Measurements from ENCODE around the gene EEF1AKMT2. TPM values are rescaled to one million over a fixed set of nuclear protein-coding genes. Genes with fewer than 3 reads are reported as not detected.
A peak's percentile ranks its signal among the peaks of the same experiment; 100 is the strongest.

EEF1AKMT2 gene
- total and polyA plus RNA-seq, 9 donors = 19.9 to 29.6 (median 25.0) TPM

DNA sequence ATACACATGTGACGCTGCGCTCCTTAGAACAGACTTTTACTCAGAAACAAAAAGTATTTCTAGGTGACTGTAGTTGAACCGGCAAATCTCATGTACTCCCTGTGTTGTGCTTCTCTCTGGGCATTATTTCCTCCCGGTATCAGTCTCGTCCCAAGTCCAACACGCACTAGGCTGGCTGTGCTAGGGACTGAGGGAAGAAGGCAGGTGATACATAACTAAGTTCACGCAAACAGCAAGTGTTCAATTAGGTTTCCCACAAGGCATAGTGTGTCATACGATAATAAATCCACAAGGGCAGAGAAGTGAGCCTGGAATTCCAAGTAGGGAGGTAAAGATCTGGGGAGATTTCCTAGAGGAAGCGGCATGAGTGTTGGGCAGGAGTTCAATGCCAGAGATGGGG lies 67.9 kb downstream of the EEF1AKMT2 start:
- 77% methylated on average over 4 of the region's 9 CpGs for whole genome bisulfite sequencing (ENCODE audit: insufficient coverage)
- peak overlapping the region; percentile 59 for H3K27ac ChIP-seq (ENCODE audit: low read length)

DNA sequence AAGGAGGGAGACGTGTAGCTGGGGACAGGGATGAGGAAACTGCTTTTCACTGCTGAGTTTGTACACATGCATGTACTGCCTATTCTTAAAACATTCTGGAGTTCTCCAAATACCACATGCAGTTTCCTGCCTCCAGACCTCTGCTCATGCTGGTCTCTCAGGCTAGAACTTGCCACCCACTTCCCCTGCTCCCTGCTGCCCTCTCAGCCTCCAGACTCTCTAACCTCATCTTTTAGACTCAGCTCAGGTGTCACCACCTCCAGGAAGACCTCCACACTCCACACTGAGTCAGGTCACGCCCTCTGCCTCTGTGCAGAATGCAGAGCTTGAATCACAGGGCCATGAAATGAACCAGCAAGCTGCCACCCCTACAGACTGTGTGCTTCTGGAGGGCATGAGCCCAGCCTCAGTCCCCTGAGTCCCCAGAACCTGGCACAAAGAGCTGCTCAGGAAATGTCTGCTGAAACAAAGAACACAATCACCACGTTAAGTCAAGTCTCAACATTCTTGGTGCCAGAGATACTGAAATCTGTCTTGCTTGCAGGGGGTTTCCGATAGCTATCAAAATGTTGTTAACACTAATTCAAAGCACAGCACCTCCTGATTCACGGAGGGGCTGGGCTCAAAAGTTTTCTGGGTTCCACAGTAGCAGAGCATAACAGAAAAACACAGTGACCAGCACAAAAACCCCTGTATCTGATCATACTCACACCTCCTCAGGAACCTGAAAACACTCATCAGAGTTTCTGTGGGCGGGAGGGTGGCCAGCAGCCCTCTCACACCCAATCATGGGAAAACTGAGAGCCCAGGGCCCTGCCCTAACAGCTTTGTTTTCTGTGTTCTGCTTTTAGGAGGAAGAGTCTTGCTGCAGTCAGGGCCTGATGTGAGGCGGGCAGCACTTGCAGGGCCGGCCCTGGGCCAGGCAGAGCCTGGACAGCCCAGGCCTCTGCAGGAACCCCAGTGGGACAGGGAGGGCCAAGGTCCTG lies 68.6 kb downstream of the EEF1AKMT2 start:
- Histone ChIP-seq H3K4me1 (ENCODE audit: control insufficient read depth, insufficient read depth, low read length) (peaks cover 76% of the 10 kb centered on the region), H3K36me3 (ENCODE audit: control insufficient read depth, insufficient read depth, low read length) (peaks cover 10% of the 10 kb centered on the region), H3K9me3 (replicated peaks; ENCODE audit: control insufficient read depth, low read depth, low read length) (no peaks in the 10 kb centered on the region), H3K27ac (ENCODE audit: low read length) (peak overlapping the region; percentile 59), H3K4me3 (ENCODE audit: low read length) (no peak overlapping the region), H3K27me3 (ENCODE audit: control insufficient read depth, insufficient read depth, low read length) (no peaks in the 10 kb centered on the region)
- DNase-seq = no peak
- 49% methylated on average over 3 of the region's 8 CpGs for WGBS (ENCODE audit: insufficient coverage)

More for the DNA sequence above, 67.9 kb downstream of the EEF1AKMT2 start:
- H3K4me1 ChIP-seq (ENCODE audit: control insufficient read depth, insufficient read depth, low read length) = peaks cover 75% of the 10 kb centered on the region
- H3K36me3 ChIP-seq (ENCODE audit: control insufficient read depth, insufficient read depth, low read length) = peaks cover 10% of the 10 kb centered on the region
- DNase-seq = no peak
- H3K27me3 ChIP-seq (ENCODE audit: control insufficient read depth, insufficient read depth, low read length) = no peaks in the 10 kb centered on the region
- H3K4me3 ChIP-seq (ENCODE audit: low read length) = no peak overlapping the region
- no peaks in the 10 kb centered on the region for H3K9me3 ChIP-seq (replicated peaks; ENCODE audit: control insufficient read depth, low read depth, low read length)

DNA sequence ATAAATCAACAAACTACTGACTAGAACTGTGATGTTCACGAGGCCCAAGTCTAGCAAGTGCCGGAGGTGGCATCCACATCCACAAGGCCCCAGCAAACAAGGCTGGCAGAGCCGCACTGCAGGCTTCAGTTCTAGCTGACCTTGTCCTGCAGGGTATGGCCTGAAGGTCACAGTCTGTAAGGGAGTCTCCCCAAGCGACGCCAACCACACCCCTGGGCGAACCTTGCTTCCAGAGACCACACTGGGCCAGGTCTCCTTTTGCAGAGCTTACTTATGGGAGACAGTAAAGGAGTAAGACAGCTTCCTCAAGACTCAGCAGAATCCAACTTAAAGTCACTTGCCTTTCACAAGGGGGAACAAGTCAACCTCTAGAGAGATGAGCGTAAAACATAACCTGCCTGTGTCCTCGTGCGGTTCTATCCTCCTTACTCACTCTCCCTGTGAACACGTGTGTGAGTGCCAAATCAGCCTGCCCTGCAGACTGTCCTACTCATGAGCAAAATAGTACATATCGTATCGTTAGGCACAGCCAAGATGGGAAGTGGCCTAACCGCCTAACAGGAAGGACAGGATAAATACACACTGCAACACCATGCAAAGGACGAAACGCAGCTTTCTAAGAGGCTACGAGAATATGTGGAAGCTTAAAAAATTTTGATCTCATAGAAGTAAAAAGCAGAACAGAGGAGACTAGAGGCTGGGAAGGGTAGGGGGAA lies 70.2 kb downstream of the EEF1AKMT2 start:
- H3K9me3 ChIP-seq (replicated peaks; ENCODE audit: control insufficient read depth, low read depth, low read length) = no peaks in the 10 kb centered on the region
- 70% methylated on average over 5 of the region's 16 CpGs for WGBS (ENCODE audit: insufficient coverage)
- peak; percentile 68 for DNase-seq
- H3K27ac ChIP-seq (ENCODE audit: low read length) = peak overlapping the region; percentile 79
- H3K27me3 ChIP-seq (ENCODE audit: control insufficient read depth, insufficient read depth, low read length) = no peaks in the 10 kb centered on the region
- peaks cover 81% of the 10 kb centered on the region for H3K4me1 ChIP-seq (ENCODE audit: control insufficient read depth, insufficient read depth, low read length)
- peaks cover 14% of the 10 kb centered on the region for H3K36me3 ChIP-seq (ENCODE audit: control insufficient read depth, insufficient read depth, low read length)
- H3K4me3 ChIP-seq (ENCODE audit: low read length) = no peak overlapping the region

DNA sequence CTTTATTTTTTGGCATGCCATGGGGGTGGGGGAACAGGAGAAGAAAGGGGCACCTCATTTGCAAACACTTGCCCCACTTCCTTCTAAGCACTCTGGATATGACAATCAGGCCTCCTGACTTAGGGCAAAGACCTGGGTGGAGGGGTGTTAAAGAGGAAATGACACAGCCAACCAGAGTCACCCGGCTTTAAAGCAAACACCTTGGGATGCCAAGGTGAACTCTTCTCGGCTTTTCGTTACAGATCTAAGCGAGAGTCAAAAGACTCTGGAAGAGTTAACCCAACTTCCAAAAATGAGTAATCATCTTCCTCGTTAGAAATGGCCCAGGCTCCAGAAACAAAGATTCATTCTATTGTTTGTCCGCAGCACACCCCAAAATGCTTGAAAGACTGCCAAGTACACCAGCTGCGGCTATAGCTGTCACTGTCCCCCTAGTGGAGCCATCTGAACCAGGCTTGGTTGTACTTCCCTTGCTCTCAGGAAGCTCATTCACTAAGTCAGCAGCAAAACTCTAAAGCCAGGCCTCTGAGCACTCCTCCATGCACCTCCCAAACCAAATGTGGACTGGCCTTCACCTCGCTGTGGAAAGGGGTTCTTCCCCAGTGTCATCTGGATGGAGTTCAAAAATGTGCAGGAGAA lies 72.4 kb downstream of the EEF1AKMT2 start:
- Histone ChIP-seq H3K4me1 (ENCODE audit: control insufficient read depth, insufficient read depth, low read length) (peaks cover 75% of the 10 kb centered on the region), H3K9me3 (replicated peaks; ENCODE audit: control insufficient read depth, low read depth, low read length) (no peaks in the 10 kb centered on the region), H3K36me3 (ENCODE audit: control insufficient read depth, insufficient read depth, low read length) (peaks cover 4% of the 10 kb centered on the region), H3K27ac (ENCODE audit: low read length) (peak overlapping the region; percentile 90), H3K27me3 (ENCODE audit: control insufficient read depth, insufficient read depth, low read length) (no peaks in the 10 kb centered on the region), H3K4me3 (ENCODE audit: low read length) (no peak overlapping the region)
- 48% methylated on average over 5 of the region's 8 CpGs for WGBS (ENCODE audit: insufficient coverage)
- peak; percentile 95 for DNase-seq

DNA sequence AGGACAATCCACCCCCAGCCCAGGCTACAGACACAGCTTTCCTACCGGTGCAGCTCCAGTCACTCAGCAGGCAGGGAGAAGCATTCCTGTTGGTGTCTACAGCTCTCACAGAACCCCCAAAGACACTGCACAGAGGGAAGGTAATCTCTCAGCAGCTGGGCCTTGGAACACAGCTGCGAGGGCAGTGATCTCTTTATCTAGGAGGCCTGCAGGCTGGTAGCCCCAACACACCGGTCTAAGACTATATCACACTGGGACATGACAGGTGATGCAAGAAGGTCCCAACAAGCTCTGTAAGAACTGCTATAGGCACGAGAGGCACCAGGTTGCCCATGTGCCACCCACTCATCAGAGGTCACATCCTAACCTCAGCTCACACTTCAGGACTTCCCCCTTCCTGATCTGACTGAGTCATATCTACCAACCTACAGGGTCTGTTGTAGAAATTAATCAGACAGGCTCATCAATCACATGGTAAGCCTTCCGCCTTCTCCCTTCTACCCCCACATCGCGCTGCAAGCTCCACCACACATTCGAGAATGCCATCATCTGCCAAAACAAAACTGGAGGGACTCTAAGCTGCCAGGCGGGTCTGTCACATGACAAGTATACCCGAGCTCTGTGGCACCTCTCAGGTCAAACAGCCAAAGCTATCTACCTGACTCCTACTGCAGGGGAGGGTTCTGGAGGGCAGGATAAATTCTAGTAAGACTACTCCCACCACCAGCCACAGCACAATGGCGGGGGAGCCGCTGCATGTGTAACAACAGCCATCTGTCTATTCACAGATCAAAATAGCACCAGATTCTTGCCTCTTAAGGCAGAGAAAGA lies 73.6 kb downstream of the EEF1AKMT2 start:
- 63% methylated on average over 11 of the region's 12 CpGs for WGBS (ENCODE audit: insufficient coverage)
- Histone ChIP-seq H3K27ac (ENCODE audit: low read length) (peak overlapping the region; percentile 90), H3K4me3 (ENCODE audit: low read length) (no peak overlapping the region), H3K27me3 (ENCODE audit: control insufficient read depth, insufficient read depth, low read length) (no peaks in the 10 kb centered on the region), H3K9me3 (replicated peaks; ENCODE audit: control insufficient read depth, low read depth, low read length) (no peaks in the 10 kb centered on the region), H3K4me1 (ENCODE audit: control insufficient read depth, insufficient read depth, low read length) (peaks cover 73% of the 10 kb centered on the region), H3K36me3 (ENCODE audit: control insufficient read depth, insufficient read depth, low read length) (peaks cover 5% of the 10 kb centered on the region)
- peak; percentile 39 for DNase-seq

DNA sequence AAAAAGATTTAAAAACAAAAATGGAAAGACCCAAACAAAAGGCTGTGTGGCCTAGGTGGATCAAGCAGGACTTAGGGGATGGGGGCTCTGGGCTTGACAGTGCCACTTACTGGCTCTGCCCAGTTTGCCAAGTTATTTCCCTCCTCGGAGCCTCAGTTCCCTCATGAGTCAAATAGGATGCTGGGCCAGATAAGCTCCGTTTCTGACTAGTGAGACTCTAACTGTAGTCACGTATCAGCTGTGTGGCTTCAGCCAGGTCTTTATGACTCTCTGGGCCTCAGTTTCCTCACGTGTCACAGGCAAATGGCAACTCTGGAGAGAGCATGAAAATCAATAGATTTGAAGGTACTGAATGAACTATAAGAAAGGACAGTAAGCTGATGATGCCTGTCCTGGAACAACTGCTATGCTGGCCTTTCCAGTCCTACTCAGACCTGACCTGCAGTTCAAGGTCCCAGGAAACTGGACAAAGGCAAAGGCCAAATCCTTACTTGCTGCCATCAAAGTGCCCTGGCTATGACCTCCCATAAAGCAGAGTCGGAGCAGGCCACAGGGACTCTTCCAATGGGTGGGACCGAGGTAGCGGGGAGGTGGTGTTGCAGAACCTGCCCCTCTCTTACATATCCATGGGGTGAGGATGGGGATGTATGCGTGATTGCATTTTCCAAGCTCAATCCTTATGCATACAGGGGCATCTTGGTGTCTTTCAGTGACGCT lies 74.5 kb downstream of the EEF1AKMT2 start:
- Histone ChIP-seq H3K4me1 (ENCODE audit: control insufficient read depth, insufficient read depth, low read length) (peaks cover 74% of the 10 kb centered on the region), H3K9me3 (replicated peaks; ENCODE audit: control insufficient read depth, low read depth, low read length) (no peaks in the 10 kb centered on the region), H3K4me3 (ENCODE audit: low read length) (no peak overlapping the region), H3K27ac (ENCODE audit: low read length) (no peak overlapping the region), H3K27me3 (ENCODE audit: control insufficient read depth, insufficient read depth, low read length) (no peaks in the 10 kb centered on the region), H3K36me3 (ENCODE audit: control insufficient read depth, insufficient read depth, low read length) (peaks cover 9% of the 10 kb centered on the region)
- WGBS (ENCODE audit: insufficient coverage) = 75% methylated on average over 4 of the region's 9 CpGs
- DNase-seq = no peak

DNA sequence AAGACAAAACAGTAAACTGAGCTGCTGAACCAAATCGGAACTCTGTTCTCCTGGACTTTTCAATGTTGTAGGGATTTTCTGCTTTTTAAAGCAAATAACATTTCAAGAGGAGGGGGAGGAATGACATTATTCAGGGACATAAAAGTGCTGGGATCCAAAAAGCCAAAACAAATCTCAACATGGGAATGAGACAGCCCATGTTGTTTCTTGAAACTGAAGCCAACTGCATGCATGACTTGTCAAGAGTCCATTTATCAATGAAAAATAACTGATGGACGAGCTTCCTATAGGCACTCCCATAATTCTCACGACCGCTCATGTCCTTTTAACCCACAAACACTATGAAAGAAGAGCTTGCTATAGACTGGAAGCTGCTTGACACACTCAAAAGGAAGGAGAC lies 75.3 kb downstream of the EEF1AKMT2 start:
- no peaks in the 10 kb centered on the region for H3K27me3 ChIP-seq (ENCODE audit: control insufficient read depth, insufficient read depth, low read length)
- H3K4me1 ChIP-seq (ENCODE audit: control insufficient read depth, insufficient read depth, low read length) = peaks cover 68% of the 10 kb centered on the region
- 60% methylated on average over 1 of the region's 4 CpGs for WGBS (ENCODE audit: insufficient coverage)
- no peak overlapping the region for H3K27ac ChIP-seq (ENCODE audit: low read length)
- peaks cover 12% of the 10 kb centered on the region for H3K36me3 ChIP-seq (ENCODE audit: control insufficient read depth, insufficient read depth, low read length)
- peak; percentile 35 for DNase-seq
- no peak overlapping the region for H3K4me3 ChIP-seq (ENCODE audit: low read length)
- no peaks in the 10 kb centered on the region for H3K9me3 ChIP-seq (replicated peaks; ENCODE audit: control insufficient read depth, low read depth, low read length)

DNA sequence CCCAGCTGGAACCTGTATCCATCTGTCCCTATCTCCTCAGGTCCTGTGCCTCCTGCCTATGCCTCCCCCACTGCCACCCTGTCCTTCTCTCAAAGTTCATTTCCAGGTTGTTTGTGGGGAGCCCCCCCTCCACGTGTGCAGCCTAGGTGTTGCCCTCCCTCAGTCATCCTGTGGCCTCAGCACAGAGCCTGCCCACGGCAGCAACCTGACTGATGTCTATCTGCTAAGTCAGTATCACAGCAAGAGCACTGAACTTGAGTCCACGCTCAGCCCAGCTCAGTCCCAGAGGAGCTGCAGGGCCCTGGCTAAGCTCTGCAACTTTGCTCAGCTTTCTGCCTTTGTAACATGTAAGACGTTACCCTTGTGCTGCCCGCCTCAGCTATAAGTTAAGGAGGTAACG lies 76.2 kb downstream of the EEF1AKMT2 start:
- H3K4me1 ChIP-seq (ENCODE audit: control insufficient read depth, insufficient read depth, low read length) = peaks cover 71% of the 10 kb centered on the region
- WGBS (ENCODE audit: insufficient coverage) = 0% methylated on average over 2 of the region's 6 CpGs

DNA sequence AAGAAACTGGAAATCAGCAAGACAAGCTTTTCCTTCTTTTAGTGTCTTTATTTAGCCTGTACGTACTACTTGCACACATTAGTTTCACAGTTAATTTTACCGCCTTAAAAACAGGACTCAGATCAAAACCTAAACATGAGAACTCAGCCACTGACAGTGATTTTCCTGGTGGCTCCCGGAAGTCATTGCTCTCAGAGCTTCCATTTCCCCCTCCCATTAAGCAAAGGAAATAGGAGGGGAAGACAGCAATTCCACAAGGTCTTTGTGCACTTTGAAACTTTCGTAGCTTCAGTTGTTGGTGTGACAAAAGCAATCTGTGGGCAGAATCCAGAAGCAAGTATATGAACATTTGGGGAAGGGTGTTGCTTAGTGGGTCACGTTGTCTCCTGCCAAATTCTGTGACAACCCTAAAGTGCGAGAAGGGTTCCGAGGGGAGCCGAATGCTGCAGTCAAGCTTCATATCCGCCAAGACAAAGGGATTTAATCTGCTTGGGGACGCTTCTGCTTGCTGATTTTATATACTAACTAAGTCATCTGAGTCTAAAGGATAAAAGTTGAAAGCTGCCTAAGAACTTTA lies 77.9 kb downstream of the EEF1AKMT2 start:
- Histone ChIP-seq H3K27me3 (ENCODE audit: control insufficient read depth, insufficient read depth, low read length) (no peaks in the 10 kb centered on the region), H3K27ac (ENCODE audit: low read length) (peak overlapping the region; percentile 62), H3K4me3 (ENCODE audit: low read length) (no peak overlapping the region), H3K36me3 (ENCODE audit: control insufficient read depth, insufficient read depth, low read length) (peaks cover 12% of the 10 kb centered on the region), H3K4me1 (ENCODE audit: control insufficient read depth, insufficient read depth, low read length) (peaks cover 73% of the 10 kb centered on the region), H3K9me3 (replicated peaks; ENCODE audit: control insufficient read depth, low read depth, low read length) (no peaks in the 10 kb centered on the region)
- DNase-seq = no peak
- 18% methylated on average over 1 of the region's 10 CpGs for WGBS (ENCODE audit: insufficient coverage)

More for the DNA sequence above, 76.2 kb downstream of the EEF1AKMT2 start:
- H3K9me3 ChIP-seq (replicated peaks; ENCODE audit: control insufficient read depth, low read depth, low read length) = no peaks in the 10 kb centered on the region
- DNase-seq = no peak
- no peaks in the 10 kb centered on the region for H3K27me3 ChIP-seq (ENCODE audit: control insufficient read depth, insufficient read depth, low read length)
- H3K4me3 ChIP-seq (ENCODE audit: low read length) = no peak overlapping the region
- peaks cover 12% of the 10 kb centered on the region for H3K36me3 ChIP-seq (ENCODE audit: control insufficient read depth, insufficient read depth, low read length)
- no peak overlapping the region for H3K27ac ChIP-seq (ENCODE audit: low read length)

All from muscle of leg (tissue), 11 donors.